Endothelial cell of umbilical vein (primary cell): ENCODE results near the gene CLGN. TPM values are rescaled to one million over a fixed set of nuclear protein-coding genes. Genes with fewer than 3 reads are reported as not detected.

Source experiments
- BruUV-seq: library from RNA; stranded (reverse); fragments of 400-500 nt; replicated peaks from 2 replicates; lab custom pipeline; 2021; lab: Mats Ljungman, UMichigan
- CTCF ChIA-PET: fragments of 300-600, 350-600 bp; sonication (Branson Sonifier 250); formaldehyde crosslinking; loops from one replicate; lab custom pipeline; 2021; ENCODE audit warnings: antibody characterized with exemption, inconsistent platforms; lab: Charles Lee
- POLR2A ChIA-PET: fragments of 300-600, 350-600 bp; sonication (Branson Sonifier 250); formaldehyde crosslinking; loops from one replicate; lab custom pipeline; 2021; ENCODE audit warnings: antibody characterized with exemption, inconsistent platforms; lab: Charles Lee
- DNase-seq: peaks from one replicate; pipeline ENCODE4 v3.0.0-alpha.2; 2011; ENCODE audit warnings: low read depth, low spot score
- FAIRE-seq: peaks from 2 replicates; lab custom pipeline; 2011; peaks lifted over from hg19 to GRCh38; lab: Jason Lieb, UNC
- H2AFZ ChIP-seq: 2 replicates; pipeline ENCODE4 v1.6.0; 2012; ENCODE audit warnings: low read depth, low read length, control low read depth, inconsistent platforms
- H3K27ac ChIP-seq: 2 replicates; pipeline ENCODE4 v1.5.1; 2011; ENCODE audit warnings: low read depth, mild to moderate bottlenecking, control low read depth, low read length, moderate library complexity; ENCODE audit not compliant: insufficient read depth
- H3K27me3 ChIP-seq, 2 experiments: 2 replicates each; pipeline versions ENCODE4 v1.6.0 to v1.6.1; 2011; ENCODE audit warnings: low read length in 2 of 2, mixed read lengths in 1 of 2; ENCODE audit not compliant: control insufficient read depth in 2 of 2, insufficient read depth in 2 of 2
- H3K36me3 ChIP-seq, 2 experiments: 2 replicates in 1 of 2; 3 replicates in 1 of 2; pipeline ENCODE4 v1.5.1; 2011; ENCODE audit warnings: low read length in 2 of 2, mild to moderate bottlenecking in 1 of 2, moderate library complexity in 1 of 2; ENCODE audit not compliant: control insufficient read depth in 2 of 2, insufficient read depth in 2 of 2; ENCODE audit errors: extremely low read depth in 1 of 2
- H3K4me1 ChIP-seq: 3 replicates; pipeline ENCODE4 v1.5.1; 2011; ENCODE audit warnings: mild to moderate bottlenecking, low read length; ENCODE audit not compliant: control insufficient read depth, insufficient read depth; ENCODE audit errors: extremely low read depth
- H3K4me2 ChIP-seq: 2 replicates; pipeline ENCODE4 v1.6.1; 2011; ENCODE audit warnings: low read length, control low read depth, mixed read lengths; ENCODE audit not compliant: insufficient read depth
- H3K4me3 ChIP-seq, 3 experiments: fragments of 200-600 bp in 1 of 3; sonication (generic), shearing (Covaris generic) in 1 of 3; replicated peaks in 1 of 3; 2 replicates each; pipeline ENCODE4 v1.5.1; 2011 to 2016; ENCODE audit warnings: control low read depth in 3 of 3, low read length in 3 of 3, mild to moderate bottlenecking in 2 of 3, inconsistent platforms in 1 of 3, low read depth in 1 of 3, moderate library complexity in 1 of 3; ENCODE audit not compliant: insufficient read depth in 1 of 3
- H3K79me2 ChIP-seq: 2 replicates; pipeline ENCODE4 v1.6.0; 2012; ENCODE audit warnings: low read length, inconsistent platforms; ENCODE audit not compliant: control insufficient read depth, insufficient read depth
- H3K9ac ChIP-seq: replicated peaks from 2 replicates; pipeline ENCODE3; 2011; ENCODE audit warnings: low read length, control low read depth; ENCODE audit not compliant: insufficient read depth; ENCODE audit errors: extremely low read depth
- H3K9me1 ChIP-seq: replicated peaks from 3 replicates; pipeline ENCODE4 v1.6.0; 2011; ENCODE audit warnings: mild to moderate bottlenecking, low read length; ENCODE audit not compliant: control insufficient read depth, insufficient read depth; ENCODE audit errors: extremely low read depth
- H3K9me3 ChIP-seq: replicated peaks from 2 replicates; pipeline ENCODE4 v1.5.1; 2012; ENCODE audit warnings: low read length, inconsistent platforms; ENCODE audit not compliant: control insufficient read depth, insufficient read depth
- H4K20me1 ChIP-seq: replicated peaks from 2 replicates; pipeline ENCODE3; 2011; ENCODE audit warnings: mild to moderate bottlenecking, low read length; ENCODE audit not compliant: control insufficient read depth, insufficient read depth; ENCODE audit errors: extremely low read depth
- CTCF ChIP-seq, 2 donors: IDR thresholded peaks; 1 replicate in 1 of 2; 2 replicates in 1 of 2; pipeline ENCODE4 v1.5.1; 2011; ENCODE audit warnings: low read length in 2 of 2, mild to moderate bottlenecking in 2 of 2, moderate library complexity in 2 of 2, control low read depth in 1 of 2, inconsistent platforms in 1 of 2, low read depth in 1 of 2; ENCODE audit not compliant: insufficient read depth in 1 of 2; ENCODE audit errors: extremely low read depth in 1 of 2
- EZH2 ChIP-seq: IDR thresholded peaks from 2 replicates; pipeline ENCODE4 v1.6.1; 2012; ENCODE audit warnings: borderline replicate concordance, low read depth, mild to moderate bottlenecking, moderate library complexity, low read length, inconsistent platforms; ENCODE audit not compliant: severe bottlenecking
- FOS ChIP-seq: IDR thresholded peaks from 2 replicates; pipeline ENCODE4 v1.6.1; 2011; ENCODE audit warnings: mild to moderate bottlenecking, low read length, moderate library complexity, borderline replicate concordance; ENCODE audit not compliant: insufficient read depth
- GATA2 ChIP-seq: IDR thresholded peaks from 2 replicates; pipeline ENCODE4 v1.7.0; 2011; ENCODE audit warnings: low read depth, mild to moderate bottlenecking, moderate library complexity, mixed read lengths, low read length; ENCODE audit not compliant: insufficient read length, insufficient read depth
- JUN ChIP-seq: IDR thresholded peaks from 2 replicates; pipeline ENCODE4 v1.6.1; 2011; ENCODE audit warnings: borderline replicate concordance, low read depth; ENCODE audit not compliant: insufficient read length, insufficient read depth
- MYC ChIP-seq: IDR thresholded peaks from one replicate; pipeline ENCODE4 v1.6.1; 2011; ENCODE audit warnings: mild to moderate bottlenecking, low read depth, low read length
- POLR2A ChIP-seq: IDR thresholded peaks from 2 replicates; pipeline ENCODE4 v1.6.1; 2012; ENCODE audit warnings: low read depth, mild to moderate bottlenecking, control low read depth, low read length
- POLR2AphosphoS5 ChIP-seq: IDR thresholded peaks from 2 replicates; pipeline ENCODE4 v1.6.1; 2012; ENCODE audit warnings: low read depth, mild to moderate bottlenecking, control low read depth, low read length, moderate library complexity; ENCODE audit not compliant: insufficient read depth
- dilution Hi-C: fragments of 300-500 bp; cut with MboI; formaldehyde crosslinking; loops from one replicate; pipeline ENCODE4 v1.15.0; 2019; ENCODE audit warnings: low sequenced_read_pairs; ENCODE audit not compliant: extremely low pct_ligation_motif_present
- intact Hi-C: fragments of 100-400 bp; cut with micrococcal nuclease; formaldehyde crosslinking; loops from one replicate; pipeline ENCODE4 v1.10.0; 2022
- polyA plus RNA-seq, 4 experiments: library from polyadenylated mRNA; depleted of rRNA in 3 of 4; stranded (reverse) in 3 of 4; unstranded in 1 of 4; fragments of >200 nt; gene quantifications; 2 replicates each; pipeline versions ENCODE4 v1.2.1 to v1.2.3, GENCODE V29; 2011 to 2012; ENCODE audit warnings: missing spikeins in 1 of 4
- total RNA-seq: library from RNA; stranded (reverse); gene quantifications from 2 replicates; pipeline ENCODE4 v1.2.3, GENCODE V29; 2021
- TF ChIP-seq, protein P1 (sequence below): IDR thresholded peaks from 2 replicates; pipeline ENCODE4 v1.6.1; 2011; ENCODE audit not compliant: insufficient read depth, insufficient read length

Gene CLGN
- total and polyA plus RNA-seq, 2 donors (not counting 3 experiments of a cell fraction or from before 2014, with no cell fraction given) = 0.12 to 1.00 TPM

- dilution Hi-C loops = no loop called here
These were observed 76.1 kb downstream of the CLGN start for GRCh38 chr4:140351093-140352075.

DNA sequence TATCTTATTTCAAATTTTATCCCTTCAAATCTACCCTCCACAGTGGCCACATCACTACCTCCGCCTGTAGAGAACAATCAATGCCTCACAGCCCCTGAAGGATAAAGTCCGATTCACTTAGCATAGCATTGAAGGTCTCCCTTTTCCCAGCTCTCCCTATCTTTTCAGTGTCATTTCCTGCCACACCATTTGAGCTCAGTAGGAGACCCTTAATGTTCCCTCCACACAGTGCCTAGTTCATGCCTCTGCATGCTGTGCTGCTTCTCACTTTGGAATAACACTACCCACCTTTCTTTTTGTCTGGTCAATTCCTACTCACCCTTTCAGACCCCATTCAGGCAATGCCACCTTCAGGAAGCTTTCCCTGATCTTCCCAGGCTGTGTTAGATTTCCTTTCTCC lies 77.6 kb downstream of the CLGN start:
- H3K27ac ChIP-seq = no peak overlapping the region
- peaks cover 11 to 12% of the 10 kb centered on the region in 2 experiments for H3K27me3 ChIP-seq
- H3K9me1 ChIP-seq = no peaks in the 10 kb centered on the region
- H3K9ac ChIP-seq = no peak overlapping the region
- intact Hi-C loops (no loop called here), dilution Hi-C loops (no loop called here)
- H3K4me1 ChIP-seq = no peaks in the 10 kb centered on the region
- H3K4me2 ChIP-seq = no peak overlapping the region
- TF ChIP-seq POLR2A = no peak
- no peak for TF ChIP-seq CTCF (IDR thresholded peaks at IDR 0.05; ENCODE audit: extremely low read depth in 1 of 2, insufficient read depth in 1 of 2, low read depth in 1 of 2, low read length in 2 of 2)
- no peak for TF ChIP-seq MYC
- no peak for TF ChIP-seq EZH2
- no peak for TF ChIP-seq JUN
- no peak for TF ChIP-seq FOS
- TF ChIP-seq GATA2 = no peak
- TF ChIP-seq POLR2AphosphoS5 = no peak
- TF ChIP-seq, protein P1, sequence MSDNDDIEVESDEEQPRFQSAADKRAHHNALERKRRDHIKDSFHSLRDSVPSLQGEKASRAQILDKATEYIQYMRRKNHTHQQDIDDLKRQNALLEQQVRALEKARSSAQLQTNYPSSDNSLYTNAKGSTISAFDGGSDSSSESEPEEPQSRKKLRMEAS = no peak
- H3K4me3 ChIP-seq = no peak overlapping the region
- H3K79me2 ChIP-seq = no peaks in the 10 kb centered on the region
- FAIRE-seq (no peak), DNase-seq (no peak)
- H3K9me3 ChIP-seq = no peaks in the 10 kb centered on the region
- no peak overlapping the region for H2AFZ ChIP-seq
- ChIA-PET POLR2A (no interaction called here), CTCF (interaction anchor here (0.9 to 5.5 kb wide), 3 partner anchors 10 to 501 kb away, joined by 3 to 37 read pairs (median 4); no protein-coding TSS in a partner anchor)
- BruUV-seq = no TSS peak
- no peaks in the 10 kb centered on the region for H3K36me3 ChIP-seq
- no peaks in the 10 kb centered on the region for H4K20me1 ChIP-seq

More at GRCh38 chr4:140351093-140352075, 76.1 kb downstream of the CLGN start:
- no peak overlapping the region for H3K4me2 ChIP-seq
- no peaks in the 10 kb centered on the region for H3K9me1 ChIP-seq
- H3K36me3 ChIP-seq = no peaks in the 10 kb centered on the region
- H3K4me1 ChIP-seq = no peaks in the 10 kb centered on the region
- intact Hi-C loops = no loop called here
- no peak overlapping the region for H3K27ac ChIP-seq
- ChIA-PET CTCF (interaction anchor here (0.8 to 5.5 kb wide), 3 partner anchors 9 to 21 kb away, joined by 3 to 37 read pairs (median 3); no protein-coding TSS in a partner anchor), POLR2A (no interaction called here)
- H3K79me2 ChIP-seq = no peaks in the 10 kb centered on the region
- BruUV-seq = no TSS peak
- H3K4me3 ChIP-seq = no peak overlapping the region
- no peak for FAIRE-seq
- no peak overlapping the region for H2AFZ ChIP-seq
- no peaks in the 10 kb centered on the region for H3K9me3 ChIP-seq
- TF ChIP-seq FOS (no peak), POLR2A (no peak), POLR2AphosphoS5 (no peak), JUN (no peak)
- TF ChIP-seq, protein P1 = no peak
- H4K20me1 ChIP-seq = no peaks in the 10 kb centered on the region
- DNase-seq = no peak
- H3K27me3 ChIP-seq = peaks cover 10 to 11% of the 10 kb centered on the region in 2 experiments
- no peak overlapping the region for H3K9ac ChIP-seq
